Glutamatergic neuron (in vitro differentiated cells): ENCODE data around the gene XRRA1. TPM values are rescaled to one million over a fixed set of nuclear protein-coding genes. Genes with fewer than 3 reads are reported as not detected.

ENCODE experiments used
- DNase-seq: peaks from one replicate; pipeline ENCODE4 v3.0.0; 2022
- H3K27ac Mint-ChIP-seq: one replicate; pipeline ENCODE4 v1.8.0; 2020; ENCODE audit warnings: mild to moderate bottlenecking, mixed read lengths, inconsistent platforms; ENCODE audit not compliant: unreplicated experiment
- H3K27me3 Mint-ChIP-seq: one replicate; pipeline ENCODE4 v1.8.0; 2020; ENCODE audit warnings: mild to moderate bottlenecking, moderate library complexity, mixed read lengths, inconsistent platforms; ENCODE audit not compliant: unreplicated experiment
- H3K36me3 Mint-ChIP-seq: one replicate; pipeline ENCODE4 v1.8.0; 2020; ENCODE audit warnings: mild to moderate bottlenecking, mixed read lengths, inconsistent platforms; ENCODE audit not compliant: unreplicated experiment
- H3K4me1 Mint-ChIP-seq: one replicate; pipeline ENCODE4 v1.8.0; 2020; ENCODE audit warnings: mild to moderate bottlenecking, low read depth, mixed read lengths, inconsistent platforms; ENCODE audit not compliant: unreplicated experiment
- H3K4me3 Mint-ChIP-seq: one replicate; pipeline ENCODE4 v1.8.0; 2020; ENCODE audit warnings: mild to moderate bottlenecking, mixed read lengths, inconsistent platforms; ENCODE audit not compliant: unreplicated experiment
- H3K9me3 Mint-ChIP-seq: one replicate; pipeline ENCODE4 v1.8.0; 2020; ENCODE audit warnings: mild to moderate bottlenecking, moderate library complexity, mixed read lengths, inconsistent platforms; ENCODE audit not compliant: unreplicated experiment
- total RNA-seq: library from RNA; stranded (reverse); fragmentation: NEBNext Ultra II Directional; extraction: Animal tissue kit (Norgen Biotek cat#: 25700); gene quantifications from one replicate; pipeline ENCODE4 v1.2.1, GENCODE V29; 2021; ENCODE audit not compliant: unreplicated experiment
- TF ChIP-seq, protein P1 (sequence below): fragments of 200-600 bp; sonication (generic); IDR thresholded peaks from one replicate; pipeline ENCODE4 v1.5.0; 2021; ENCODE audit not compliant: partially characterized antibody, unreplicated experiment

Gene XRRA1
- total RNA-seq, 1 donor from 2014 or later, result 8.6 TPM

DNA sequence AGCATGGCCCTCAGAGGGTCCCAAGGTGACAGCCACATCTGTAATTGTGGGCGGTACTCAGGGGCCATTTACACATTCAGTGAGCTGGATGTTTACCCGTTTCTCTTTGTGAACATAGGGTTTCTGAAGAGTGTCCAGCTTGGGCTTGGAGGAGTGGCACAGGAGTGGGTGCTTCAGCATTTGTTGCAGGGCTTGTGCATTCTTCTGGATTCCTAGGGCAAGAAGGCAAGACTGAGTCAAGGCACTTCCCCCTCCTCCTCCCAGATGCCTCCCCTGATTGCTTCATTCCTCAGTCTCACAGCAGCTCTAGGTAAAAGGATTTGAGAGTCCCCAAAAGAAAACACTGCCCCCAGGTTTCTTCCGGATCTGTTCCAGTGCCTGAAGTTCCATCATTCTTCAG is 104.8 kb downstream of the XRRA1 start:
- TF ChIP-seq, protein P1, sequence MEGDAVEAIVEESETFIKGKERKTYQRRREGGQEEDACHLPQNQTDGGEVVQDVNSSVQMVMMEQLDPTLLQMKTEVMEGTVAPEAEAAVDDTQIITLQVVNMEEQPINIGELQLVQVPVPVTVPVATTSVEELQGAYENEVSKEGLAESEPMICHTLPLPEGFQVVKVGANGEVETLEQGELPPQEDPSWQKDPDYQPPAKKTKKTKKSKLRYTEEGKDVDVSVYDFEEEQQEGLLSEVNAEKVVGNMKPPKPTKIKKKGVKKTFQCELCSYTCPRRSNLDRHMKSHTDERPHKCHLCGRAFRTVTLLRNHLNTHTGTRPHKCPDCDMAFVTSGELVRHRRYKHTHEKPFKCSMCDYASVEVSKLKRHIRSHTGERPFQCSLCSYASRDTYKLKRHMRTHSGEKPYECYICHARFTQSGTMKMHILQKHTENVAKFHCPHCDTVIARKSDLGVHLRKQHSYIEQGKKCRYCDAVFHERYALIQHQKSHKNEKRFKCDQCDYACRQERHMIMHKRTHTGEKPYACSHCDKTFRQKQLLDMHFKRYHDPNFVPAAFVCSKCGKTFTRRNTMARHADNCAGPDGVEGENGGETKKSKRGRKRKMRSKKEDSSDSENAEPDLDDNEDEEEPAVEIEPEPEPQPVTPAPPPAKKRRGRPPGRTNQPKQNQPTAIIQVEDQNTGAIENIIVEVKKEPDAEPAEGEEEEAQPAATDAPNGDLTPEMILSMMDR, result no peak
- Mint-ChIP-seq H3K4me3 (no peak overlapping the region), H3K36me3 (no peaks in the 10 kb centered on the region), H3K27me3 (peaks cover 2% of the 10 kb centered on the region), H3K4me1 (no peaks in the 10 kb centered on the region), H3K27ac (no peak overlapping the region), H3K9me3 (no peaks in the 10 kb centered on the region)
- DNase-seq, result no peak

DNA sequence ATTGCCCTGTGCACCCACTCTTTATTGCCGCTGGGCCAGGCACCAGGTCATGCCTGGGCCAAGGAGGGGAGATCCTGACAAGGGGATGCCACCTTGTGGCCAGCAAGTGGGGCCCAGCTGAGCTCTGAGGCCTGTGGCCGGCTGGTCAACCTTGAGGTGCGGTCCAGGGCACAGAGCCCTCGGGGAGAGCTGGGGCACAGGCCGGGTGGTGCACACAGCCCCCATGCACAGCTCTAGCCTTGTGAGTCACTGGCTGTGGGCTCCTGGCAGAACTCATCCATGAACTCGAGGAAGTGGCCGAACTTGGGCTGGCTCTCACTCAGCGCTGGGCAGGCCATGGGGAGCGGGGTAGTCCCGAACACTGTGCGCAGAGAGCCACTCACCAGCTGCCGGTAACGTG is 105.9 kb downstream of the XRRA1 start:
- Mint-ChIP-seq H3K36me3 (no peaks in the 10 kb centered on the region), H3K4me3 (no peak overlapping the region), H3K9me3 (no peaks in the 10 kb centered on the region), H3K27me3 (peaks cover under 1% of the 10 kb centered on the region), H3K4me1 (no peaks in the 10 kb centered on the region), H3K27ac (no peak overlapping the region)
- no peak for DNase-seq
- TF ChIP-seq, protein P1, result no peak

DNA sequence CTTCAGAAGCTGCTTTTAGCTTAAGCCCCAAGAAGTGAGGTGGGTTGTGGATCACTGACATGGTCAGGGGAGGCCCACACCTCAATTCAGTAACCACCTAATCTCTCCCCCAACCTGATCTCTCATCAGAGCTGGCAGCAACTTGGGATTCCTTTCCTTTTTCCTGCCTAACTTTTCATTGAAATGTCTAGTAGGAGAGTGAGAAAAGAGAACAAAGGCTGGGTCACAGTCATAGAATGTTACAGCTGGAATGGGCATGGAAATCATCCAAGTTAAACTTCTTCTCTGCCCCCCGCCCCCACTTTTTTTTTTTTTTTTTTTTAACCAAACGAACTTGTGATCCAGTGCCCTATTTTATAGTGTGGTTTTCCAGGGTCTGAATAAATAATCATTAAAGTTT is 108.4 kb downstream of the XRRA1 start:
- TF ChIP-seq, protein P1, result no peak
- Mint-ChIP-seq H3K36me3 (peaks cover 8% of the 10 kb centered on the region), H3K27me3 (no peaks in the 10 kb centered on the region), H3K4me3 (no peak overlapping the region), H3K9me3 (no peaks in the 10 kb centered on the region), H3K27ac (no peak overlapping the region), H3K4me1 (no peaks in the 10 kb centered on the region)
- DNase-seq, result no peak

DNA sequence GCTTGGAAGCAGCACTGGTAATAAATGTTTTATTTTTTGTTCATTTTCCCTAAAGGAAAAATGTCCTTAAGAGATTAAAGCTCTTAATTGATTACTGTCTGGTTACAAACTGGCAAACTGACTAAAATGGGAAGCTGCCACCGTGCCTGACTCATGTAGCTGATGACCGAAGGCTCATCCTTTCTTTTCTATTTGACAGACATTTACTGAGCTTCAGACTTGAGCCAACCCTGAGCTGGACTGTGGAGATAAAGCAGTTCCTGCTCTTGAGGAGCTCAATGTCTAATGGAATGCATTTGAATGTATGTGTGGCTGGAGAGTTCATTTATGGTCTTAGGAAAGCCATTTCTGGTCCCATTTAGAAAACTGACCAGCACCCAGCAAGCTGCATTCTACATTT is 108.9 kb downstream of the XRRA1 start:
- Mint-ChIP-seq H3K9me3 (no peaks in the 10 kb centered on the region), H3K27ac (no peak overlapping the region), H3K36me3 (peaks cover 11% of the 10 kb centered on the region), H3K4me1 (no peaks in the 10 kb centered on the region), H3K4me3 (no peak overlapping the region), H3K27me3 (no peaks in the 10 kb centered on the region)
- DNase-seq, result no peak
- TF ChIP-seq, protein P1, result no peak

DNA sequence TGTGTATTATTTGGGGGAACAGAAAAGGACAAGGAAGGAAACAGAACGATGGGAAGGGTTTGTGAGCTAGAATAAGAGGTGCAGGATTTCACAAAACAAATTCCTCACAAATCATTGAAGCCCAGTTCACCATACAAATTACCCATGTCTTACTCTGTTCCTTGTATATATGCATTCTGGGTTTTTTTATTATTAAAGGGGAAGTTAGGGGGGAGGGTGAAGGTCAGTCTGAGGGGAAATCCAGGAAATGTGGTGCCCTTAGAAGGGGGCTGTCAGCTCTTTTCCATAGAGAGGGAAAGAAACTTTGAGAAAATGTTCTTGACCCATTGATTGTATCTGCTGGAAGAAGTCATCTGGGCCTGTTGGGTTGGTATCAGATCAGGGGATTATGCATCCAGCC is 109.4 kb downstream of the XRRA1 start:
- H3K4me1 Mint-ChIP-seq, result no peaks in the 10 kb centered on the region
- no peak overlapping the region for H3K4me3 Mint-ChIP-seq
- TF ChIP-seq, protein P1, result no peak
- H3K27me3 Mint-ChIP-seq, result no peaks in the 10 kb centered on the region
- H3K27ac Mint-ChIP-seq, result no peak overlapping the region
- DNase-seq, result no peak
- H3K9me3 Mint-ChIP-seq, result no peaks in the 10 kb centered on the region
- H3K36me3 Mint-ChIP-seq, result peaks cover 11% of the 10 kb centered on the region
